ENCODE results near the gene HDAC7.

DNA sequence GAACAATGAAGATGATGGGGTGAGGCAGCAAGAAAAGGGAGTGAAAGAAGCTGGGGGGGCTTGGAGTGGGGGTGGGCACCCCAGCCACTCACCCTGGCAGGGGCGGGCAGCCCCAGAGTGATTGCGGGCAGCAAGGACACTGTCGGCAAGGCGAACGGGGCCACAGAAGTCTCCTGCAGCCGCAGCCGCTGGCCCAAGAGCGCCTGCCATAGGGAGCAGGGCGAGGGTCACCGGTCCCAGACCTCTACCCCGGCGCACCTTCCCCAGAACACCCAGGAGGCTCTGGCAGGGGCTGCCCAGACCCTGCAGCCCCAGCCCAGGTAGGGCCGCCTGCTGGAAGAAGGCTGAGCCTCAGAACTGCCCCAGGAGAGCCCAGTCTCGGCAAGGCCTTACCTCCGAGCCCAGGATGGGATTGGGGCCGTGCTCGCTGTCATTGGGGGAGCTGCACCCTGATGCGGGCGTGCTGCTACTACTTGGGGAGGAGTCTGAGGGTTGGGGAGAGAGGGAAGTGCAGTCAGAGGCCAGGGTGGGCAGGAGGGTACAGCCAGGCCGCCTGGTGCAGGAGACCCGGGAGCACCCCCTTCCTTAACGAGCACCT is 23.8 kb downstream of the HDAC7 start:
- no peak for TF ChIP-seq CTCF (conservative IDR thresholded peaks at IDR 0.05; ENCODE audit: low read depth, low read length)
- no peak for TF ChIP-seq EZH2 (IDR thresholded peaks at IDR 0.05; ENCODE audit: low read length, unreplicated experiment)
- TF ChIP-seq EZH2phosphoT487 (IDR thresholded peaks at IDR 0.05; ENCODE audit: borderline replicate concordance, low read length) = no peak

Data from PC-3 (cell line).